ENCODE data around the gene IER5L.

The IER5L gene

DNA sequence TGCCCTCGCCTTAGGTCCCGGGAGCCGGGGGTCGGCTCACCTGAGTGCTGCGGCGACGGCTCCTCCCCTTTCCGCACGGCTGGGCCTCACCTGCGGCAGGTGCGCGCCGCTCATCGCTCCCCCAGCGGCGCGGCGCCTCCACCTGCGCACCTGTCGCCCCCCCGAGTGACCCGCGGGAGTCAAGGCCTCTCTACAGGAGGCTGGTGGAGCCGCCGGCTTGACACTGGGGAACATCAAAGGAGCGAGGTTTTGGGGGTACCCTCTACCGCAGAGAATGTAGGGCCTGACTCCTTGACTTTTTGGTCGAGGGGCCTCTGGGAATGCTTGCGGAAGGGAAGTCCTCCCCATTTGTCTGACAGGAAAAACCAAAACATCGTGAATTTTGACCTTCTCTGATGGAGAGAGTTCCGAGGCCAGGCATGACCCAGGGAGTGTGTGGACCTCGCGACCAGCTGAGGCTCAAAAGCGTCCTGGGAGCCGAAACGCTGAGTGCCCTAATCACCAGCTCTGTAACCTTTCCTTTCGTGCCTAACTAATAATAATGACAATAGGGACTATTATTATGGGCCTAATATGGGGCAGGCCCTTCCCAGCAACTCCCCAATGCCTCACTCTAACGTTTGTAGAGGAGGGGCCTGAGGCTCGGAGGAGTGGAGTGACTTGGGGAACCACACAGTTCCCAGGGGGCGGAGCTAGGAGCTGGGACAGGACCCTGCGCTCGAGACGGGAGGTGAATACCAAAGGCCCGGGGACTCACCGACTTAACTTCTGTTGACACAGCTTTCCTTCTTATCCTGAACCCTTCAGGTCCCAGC is 714 bp upstream of the IER5L start:
- Mint-ChIP-seq H3K27me3 (ENCODE audit: low read depth, poor library complexity) (peaks cover 21% of the 10 kb centered on the region), H3K36me3 (ENCODE audit: low read depth) (no peaks in the 10 kb centered on the region), H3K27ac (no peak overlapping the region), H3K4me3 (peak overlapping the region; percentile 79), H3K4me1 (peaks cover 49% of the 10 kb centered on the region), H3K9me3 (no peaks in the 10 kb centered on the region)
- peak; percentile 73 for DNase-seq
- TF ChIP-seq, protein P1, sequence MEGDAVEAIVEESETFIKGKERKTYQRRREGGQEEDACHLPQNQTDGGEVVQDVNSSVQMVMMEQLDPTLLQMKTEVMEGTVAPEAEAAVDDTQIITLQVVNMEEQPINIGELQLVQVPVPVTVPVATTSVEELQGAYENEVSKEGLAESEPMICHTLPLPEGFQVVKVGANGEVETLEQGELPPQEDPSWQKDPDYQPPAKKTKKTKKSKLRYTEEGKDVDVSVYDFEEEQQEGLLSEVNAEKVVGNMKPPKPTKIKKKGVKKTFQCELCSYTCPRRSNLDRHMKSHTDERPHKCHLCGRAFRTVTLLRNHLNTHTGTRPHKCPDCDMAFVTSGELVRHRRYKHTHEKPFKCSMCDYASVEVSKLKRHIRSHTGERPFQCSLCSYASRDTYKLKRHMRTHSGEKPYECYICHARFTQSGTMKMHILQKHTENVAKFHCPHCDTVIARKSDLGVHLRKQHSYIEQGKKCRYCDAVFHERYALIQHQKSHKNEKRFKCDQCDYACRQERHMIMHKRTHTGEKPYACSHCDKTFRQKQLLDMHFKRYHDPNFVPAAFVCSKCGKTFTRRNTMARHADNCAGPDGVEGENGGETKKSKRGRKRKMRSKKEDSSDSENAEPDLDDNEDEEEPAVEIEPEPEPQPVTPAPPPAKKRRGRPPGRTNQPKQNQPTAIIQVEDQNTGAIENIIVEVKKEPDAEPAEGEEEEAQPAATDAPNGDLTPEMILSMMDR (IDR thresholded peaks at IDR 0.05): no peak

DNA sequence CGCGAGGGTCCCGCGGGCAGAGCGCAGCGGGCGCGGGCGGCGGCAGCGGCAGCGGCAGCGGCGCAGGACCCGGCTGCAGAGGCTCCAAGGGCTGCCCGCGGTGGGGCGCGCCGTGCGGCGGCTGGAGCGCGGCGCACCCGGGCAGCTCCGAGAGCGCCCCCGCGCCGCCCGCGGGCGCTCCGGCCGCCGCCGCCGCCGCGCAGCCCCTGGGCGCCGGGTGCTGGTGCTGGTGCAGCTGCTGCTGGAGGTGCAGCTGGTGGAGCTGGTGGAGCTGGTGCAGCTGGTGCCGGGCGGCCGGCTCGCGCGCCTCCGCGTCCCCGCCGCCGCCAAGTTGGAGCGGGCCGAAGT is 644 bp downstream of the IER5L start:
- TF ChIP-seq, protein P1 (IDR thresholded peaks at IDR 0.05): no peak
- Mint-ChIP-seq H3K9me3 (no peaks in the 10 kb centered on the region), H3K36me3 (ENCODE audit: low read depth) (no peaks in the 10 kb centered on the region), H3K4me3 (peak overlapping the region; percentile 94), H3K27me3 (ENCODE audit: low read depth, poor library complexity) (peaks cover 19% of the 10 kb centered on the region), H3K27ac (no peak overlapping the region), H3K4me1 (peaks cover 48% of the 10 kb centered on the region)
- no peak for DNase-seq

DNA sequence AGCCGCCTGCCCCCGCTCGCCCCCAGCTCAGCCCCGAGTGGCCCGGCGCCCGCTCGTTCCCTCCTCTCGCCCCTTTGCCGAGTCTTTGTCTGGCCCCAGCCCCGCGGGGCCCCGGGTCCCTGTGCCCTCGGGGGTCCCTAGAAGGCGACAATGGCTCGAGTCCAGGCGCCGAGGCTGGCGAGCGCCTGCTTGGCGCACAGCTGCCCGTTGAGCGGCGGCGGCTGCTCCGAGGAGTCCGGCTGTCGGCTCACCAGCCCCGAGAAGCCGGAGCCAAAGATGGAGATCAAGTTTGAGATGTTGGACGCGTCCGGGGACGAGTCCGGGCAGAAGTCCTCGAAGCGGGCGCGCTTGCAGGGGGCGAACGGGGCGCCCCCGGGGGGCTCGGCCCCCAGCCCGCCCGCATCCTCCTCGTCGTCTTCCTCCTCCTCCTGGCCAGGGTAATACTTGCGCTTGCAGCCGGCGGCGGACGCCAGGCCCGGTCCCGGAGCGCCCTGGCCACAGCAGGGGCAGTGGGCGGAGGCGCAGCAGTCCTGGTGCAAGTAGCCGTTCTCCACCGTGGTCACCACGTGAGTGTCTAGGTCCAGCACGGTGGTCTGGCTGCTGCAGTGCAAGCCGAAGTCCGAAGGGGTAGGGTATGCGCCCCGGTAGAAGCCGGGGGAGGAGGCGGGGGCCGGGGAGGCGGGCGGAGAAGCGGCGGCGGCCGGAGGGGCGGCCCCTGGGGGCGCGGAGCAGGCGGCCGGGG is 1.2 kb downstream of the IER5L start:
- H3K27me3 Mint-ChIP-seq (ENCODE audit: low read depth, poor library complexity): peaks cover 22% of the 10 kb centered on the region
- H3K36me3 Mint-ChIP-seq (ENCODE audit: low read depth): no peaks in the 10 kb centered on the region
- peak; percentile 43 for DNase-seq
- peaks cover 48% of the 10 kb centered on the region for H3K4me1 Mint-ChIP-seq
- H3K4me3 Mint-ChIP-seq: peak overlapping the region; percentile 90
- no peaks in the 10 kb centered on the region for H3K9me3 Mint-ChIP-seq
- TF ChIP-seq, protein P1 (IDR thresholded peaks at IDR 0.05): no peak
- no peak overlapping the region for H3K27ac Mint-ChIP-seq

DNA sequence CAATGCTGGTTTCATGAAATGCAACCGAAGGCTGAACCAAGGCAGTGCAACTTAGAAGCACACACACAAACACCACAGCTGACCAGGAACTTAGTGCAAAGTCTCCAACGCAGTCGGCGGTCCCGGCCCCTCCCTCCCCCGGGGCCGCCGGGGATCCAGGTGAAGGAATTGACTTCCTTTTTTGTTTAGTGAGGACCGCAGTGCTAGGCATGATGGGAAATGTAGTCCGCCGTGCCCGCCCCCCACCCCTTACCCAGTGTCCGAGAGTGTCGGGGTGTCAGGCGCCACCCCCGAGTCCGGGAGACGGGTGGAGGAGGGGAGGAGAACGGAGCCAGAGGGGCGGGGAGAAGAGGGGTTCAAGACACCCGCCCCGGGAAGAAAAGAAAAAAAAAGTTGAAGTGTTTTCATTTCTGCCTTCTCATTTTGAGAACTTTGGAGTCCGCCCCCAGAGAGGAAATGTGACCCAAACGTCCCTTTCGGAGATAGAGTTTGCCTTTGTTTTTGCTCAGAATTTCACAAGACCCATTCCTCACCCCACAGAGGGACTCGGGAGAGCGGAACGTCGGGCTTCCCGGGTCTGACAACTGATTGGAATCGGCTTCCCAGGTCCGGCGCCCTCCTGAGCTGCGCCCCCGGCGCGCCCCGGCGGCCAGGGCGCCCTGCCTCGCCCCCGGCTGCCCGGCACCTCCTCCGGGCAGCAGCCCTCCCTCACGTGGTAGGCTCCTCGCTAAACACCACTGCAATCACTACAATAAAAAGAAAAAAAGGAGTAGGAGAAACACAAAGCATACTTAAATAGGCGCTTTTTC is 2.0 kb downstream of the IER5L start:
- Mint-ChIP-seq H3K4me3 (peak overlapping the region; percentile 90), H3K27me3 (ENCODE audit: low read depth, poor library complexity) (peaks cover 26% of the 10 kb centered on the region), H3K9me3 (no peaks in the 10 kb centered on the region), H3K4me1 (peaks cover 48% of the 10 kb centered on the region), H3K36me3 (ENCODE audit: low read depth) (no peaks in the 10 kb centered on the region), H3K27ac (peak overlapping the region; percentile 97)
- TF ChIP-seq, protein P1 (IDR thresholded peaks at IDR 0.05): no peak
- peak; percentile 74 for DNase-seq

DNA sequence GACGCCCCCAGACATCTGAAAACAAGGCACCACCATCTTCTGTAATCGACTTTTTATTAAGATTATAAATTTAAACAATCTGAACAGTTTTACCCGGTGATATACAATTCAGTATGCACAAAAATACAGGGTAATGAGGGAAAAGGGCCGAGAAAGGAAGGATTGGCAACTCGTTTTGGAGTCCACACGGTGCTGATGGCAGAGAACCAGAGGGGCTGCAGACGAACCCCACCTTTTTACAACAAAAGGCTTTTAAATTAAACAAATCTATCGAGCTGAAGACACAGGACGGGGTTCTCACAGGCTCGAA is 2.6 kb downstream of the IER5L start:
- Mint-ChIP-seq H3K36me3 (ENCODE audit: low read depth) (no peaks in the 10 kb centered on the region), H3K27me3 (ENCODE audit: low read depth, poor library complexity) (peaks cover 23% of the 10 kb centered on the region), H3K9me3 (no peaks in the 10 kb centered on the region), H3K4me1 (peaks cover 49% of the 10 kb centered on the region), H3K27ac (peak overlapping the region; percentile 97), H3K4me3 (peak overlapping the region; percentile 90)
- TF ChIP-seq, protein P1 (IDR thresholded peaks at IDR 0.05): no peak
- no peak for DNase-seq
